HL-60/S4 treated with phorbol 12-myristate 13-acetate at 8.2 ng/mL for 4 days and 3 days (cell line): ENCODE measurements around the gene EEA1.

ENCODE experiments used
- in situ Hi-C: fragments of 300-500 bp; cut with MboI; formaldehyde crosslinking; loops from 2 replicates; pipeline ENCODE4 v1.15.0; 2022; ENCODE audit warnings: low sequenced_read_pairs

Gene EEA1

DNA sequence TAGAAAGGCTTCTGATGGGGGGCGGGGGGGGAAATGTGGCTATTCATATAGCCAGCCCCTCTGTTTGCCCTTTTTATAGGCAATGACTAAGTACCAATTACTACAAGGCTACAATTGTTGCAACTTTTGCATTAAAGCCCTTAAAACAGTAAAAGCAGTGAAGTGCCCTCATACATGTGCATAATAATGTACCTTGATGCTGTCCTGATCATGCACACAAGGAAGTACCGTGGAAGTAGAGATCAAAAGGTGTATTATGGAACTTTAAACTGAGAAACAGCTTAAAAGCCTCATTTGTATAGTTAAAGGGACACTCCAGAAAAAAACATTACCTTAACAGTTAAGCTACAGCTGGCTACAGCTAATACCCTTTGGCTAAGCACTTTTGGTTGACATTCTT lies 114.5 kb downstream of the EEA1 start:
- in situ Hi-C loops, result no loop called here

GRCh38 chr12:92810370-92810769 lies 118.7 kb downstream of the EEA1 start:
- in situ Hi-C loops, result no loop called here

GRCh38 chr12:92803903-92804302 lies 125.2 kb downstream of the EEA1 start:
- in situ Hi-C loops, result no loop called here

DNA sequence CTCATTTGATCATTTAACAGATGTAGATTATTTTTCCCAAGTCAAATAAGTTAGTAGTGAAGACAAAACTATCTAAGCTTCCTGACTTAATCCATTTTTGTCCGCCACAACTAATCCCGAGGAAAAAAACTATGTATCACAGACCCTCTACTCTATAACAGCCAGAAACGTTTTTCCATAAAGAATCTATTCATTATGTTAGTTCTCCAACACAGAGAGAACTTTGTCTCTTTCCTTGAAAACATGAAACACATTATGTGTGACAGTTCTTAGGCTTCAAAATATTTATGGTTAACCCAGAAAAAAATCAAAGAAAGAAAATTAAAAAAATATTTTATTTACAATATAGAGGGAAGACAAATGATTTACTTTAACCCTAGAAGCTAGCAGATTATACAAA lies 126.2 kb downstream of the EEA1 start:
- in situ Hi-C loops, result no loop called here

DNA sequence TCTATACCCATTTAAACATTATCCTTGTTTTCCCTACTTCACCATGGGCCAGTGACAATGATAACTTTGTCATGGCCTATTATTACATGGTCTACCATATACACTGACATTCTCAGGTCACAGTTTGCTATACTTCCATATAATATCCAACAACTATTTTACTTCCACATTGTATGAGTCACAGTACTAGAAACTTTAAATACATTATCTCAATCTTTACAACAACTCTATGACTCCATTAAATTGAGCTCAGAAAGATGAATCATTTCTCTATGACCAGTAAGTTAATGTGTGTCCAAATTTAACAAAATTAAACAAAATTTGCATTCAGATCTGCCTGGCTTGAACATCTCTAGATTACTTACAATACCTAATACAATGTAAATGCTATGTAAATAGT lies 132.4 kb downstream of the EEA1 start:
- in situ Hi-C loops, result loop anchor here (25.0 kb wide), 1 partner anchor 616 kb away; no protein-coding TSS in a partner anchor

DNA sequence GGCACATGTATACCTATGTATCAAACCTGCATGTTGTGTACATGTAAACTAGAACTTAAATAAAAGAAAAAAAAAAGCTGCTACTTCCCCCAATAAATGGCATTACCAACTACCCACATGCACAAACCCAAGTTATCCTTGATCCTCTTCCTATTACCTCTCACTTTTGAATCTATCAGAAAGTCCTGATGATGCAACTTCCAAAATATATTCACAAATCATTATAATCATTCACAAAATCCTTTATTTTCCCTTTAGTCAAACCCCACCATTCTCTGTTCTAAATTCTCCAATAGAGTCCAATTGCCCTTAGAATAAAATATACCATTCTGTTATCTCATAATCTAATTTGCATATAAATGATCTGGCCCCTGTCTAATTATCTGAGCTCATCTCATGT lies 134.3 kb downstream of the EEA1 start:
- in situ Hi-C loops, result loop anchor here (25.0 kb wide), 1 partner anchor 617 kb away; no protein-coding TSS in a partner anchor

GRCh38 chr12:92794356-92794755 lies 134.7 kb downstream of the EEA1 start:
- in situ Hi-C loops, result loop anchor here (25.0 kb wide), 1 partner anchor 618 kb away; no protein-coding TSS in a partner anchor

- in situ Hi-C loops, result loop anchor here (25.0 kb wide), 1 partner anchor 626 kb away; no protein-coding TSS in a partner anchor
Observed at GRCh38 chr12:92786045-92786444, 143.1 kb downstream of the EEA1 start.

GRCh38 chr12:92785563-92785950 lies 143.5 kb downstream of the EEA1 start:
- in situ Hi-C loops, result loop anchor here (25.0 kb wide), 1 partner anchor 627 kb away; no protein-coding TSS in a partner anchor

DNA sequence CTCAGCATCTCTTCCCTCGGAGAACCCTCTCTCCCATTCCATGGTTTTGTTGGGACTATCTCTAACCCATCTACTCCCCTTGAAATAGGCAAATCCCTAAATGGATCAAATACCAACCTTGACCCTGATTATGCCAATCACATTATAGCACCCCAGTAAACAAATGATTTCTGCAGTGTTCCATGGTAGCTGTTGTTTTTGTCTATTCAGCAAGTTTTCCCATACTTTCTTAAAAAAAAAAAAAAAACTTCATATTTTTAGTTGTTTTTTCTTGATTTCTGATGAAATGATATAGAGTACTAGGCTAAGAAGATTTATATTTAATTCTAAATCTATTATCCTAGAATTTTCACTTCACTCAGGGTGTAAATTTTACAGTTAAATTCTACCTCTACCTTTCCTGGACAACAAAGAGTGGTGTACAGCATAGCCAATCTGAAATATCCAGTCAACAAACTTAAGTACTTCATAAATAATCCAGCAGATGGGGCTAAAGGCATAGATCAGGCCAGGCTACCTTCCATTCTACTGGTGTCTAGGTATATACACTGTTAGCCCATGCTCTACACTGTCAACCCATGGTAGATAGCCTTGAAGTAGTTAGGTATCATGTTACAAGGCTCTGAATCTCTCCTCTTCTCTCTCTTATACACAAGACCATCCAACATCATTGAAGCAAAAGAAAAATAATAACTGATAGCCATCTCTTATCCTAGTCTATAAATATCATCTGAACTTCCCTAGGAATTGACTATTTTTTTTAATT lies 144.1 kb downstream of the EEA1 start:
- in situ Hi-C loops, result loop anchor here (25.0 kb wide), 1 partner anchor 627 kb away; no protein-coding TSS in a partner anchor

- in situ Hi-C loops, result loop anchor here (25.0 kb wide), 1 partner anchor 628 kb away; no protein-coding TSS in a partner anchor
Observed at GRCh38 chr12:92784356-92784755, 144.7 kb downstream of the EEA1 start.

- in situ Hi-C loops, result loop anchor here (25.0 kb wide), 1 partner anchor 632 kb away; no protein-coding TSS in a partner anchor
Observed at GRCh38 chr12:92779902-92780301, 149.2 kb downstream of the EEA1 start.

DNA sequence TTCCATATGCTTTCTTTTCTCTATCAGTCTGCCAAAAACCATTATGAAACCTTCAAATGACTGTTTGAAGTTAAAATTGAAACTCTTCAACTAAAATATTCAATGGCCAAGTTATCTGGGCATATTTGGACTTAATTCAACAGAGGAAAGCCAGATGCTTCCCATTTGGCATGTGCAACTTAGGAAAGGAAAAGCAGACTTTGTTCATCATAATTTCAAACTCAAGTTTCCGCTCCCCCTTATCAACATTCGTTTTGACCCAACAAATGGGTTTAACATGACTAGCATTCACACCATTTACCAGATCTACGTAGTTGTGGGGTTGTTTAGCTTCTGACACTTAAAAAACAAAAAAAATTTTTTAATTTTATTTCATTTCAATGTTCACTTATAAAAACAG lies 150.6 kb downstream of the EEA1 start:
- in situ Hi-C loops, result loop anchor here (25.0 kb wide), 1 partner anchor 634 kb away; no protein-coding TSS in a partner anchor

GRCh38 chr12:92775416-92775815 lies 153.7 kb downstream of the EEA1 start:
- in situ Hi-C loops, result loop anchor here (25.0 kb wide), 1 partner anchor 637 kb away; no protein-coding TSS in a partner anchor

DNA sequence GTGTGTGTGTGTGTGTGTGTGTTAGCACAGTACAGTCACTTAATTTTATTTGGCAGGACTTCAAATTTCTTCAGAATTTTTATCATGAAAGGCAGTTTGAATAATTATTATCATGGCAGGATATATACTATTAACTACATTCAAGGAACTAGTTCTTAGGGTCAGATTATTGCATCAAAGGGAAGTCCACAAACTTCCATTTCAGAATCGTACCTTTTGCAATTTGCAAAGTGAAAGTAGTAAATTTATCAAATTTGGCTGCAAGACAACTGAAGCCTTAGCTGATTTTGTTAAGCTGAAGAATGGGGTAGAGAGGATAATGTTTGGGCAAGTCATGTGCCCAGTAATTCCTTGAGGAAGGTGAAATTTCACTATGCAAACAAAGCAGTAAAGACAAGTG lies 158.1 kb downstream of the EEA1 start:
- in situ Hi-C loops, result no loop called here

- in situ Hi-C loops, result no loop called here
Observed at GRCh38 chr12:92769124-92769901, 159.8 kb downstream of the EEA1 start.

- in situ Hi-C loops, result no loop called here
Observed at GRCh38 chr12:92765871-92766270, 163.2 kb downstream of the EEA1 start.

DNA sequence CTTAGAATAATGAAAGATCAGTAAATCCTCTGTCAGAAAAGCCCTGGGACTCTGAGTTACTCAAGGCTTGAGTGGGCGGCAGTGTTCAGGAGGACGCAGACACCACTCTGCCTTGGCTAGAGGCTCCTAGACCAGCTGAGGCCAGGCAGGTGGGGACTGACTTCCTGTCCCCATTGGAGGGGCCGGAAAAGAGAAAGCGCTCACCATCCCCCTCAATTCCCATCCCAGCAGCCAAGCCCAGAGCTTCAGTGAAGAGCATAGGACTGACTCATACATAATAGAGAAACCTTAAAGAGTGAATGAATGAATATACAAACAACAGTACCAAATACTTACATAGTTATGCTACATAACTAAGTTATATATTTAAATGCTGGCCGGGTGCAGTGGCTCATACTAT lies 164.3 kb downstream of the EEA1 start:
- in situ Hi-C loops, result no loop called here

- in situ Hi-C loops, result no loop called here
Observed at GRCh38 chr12:92762773-92763172, 166.3 kb downstream of the EEA1 start.

DNA sequence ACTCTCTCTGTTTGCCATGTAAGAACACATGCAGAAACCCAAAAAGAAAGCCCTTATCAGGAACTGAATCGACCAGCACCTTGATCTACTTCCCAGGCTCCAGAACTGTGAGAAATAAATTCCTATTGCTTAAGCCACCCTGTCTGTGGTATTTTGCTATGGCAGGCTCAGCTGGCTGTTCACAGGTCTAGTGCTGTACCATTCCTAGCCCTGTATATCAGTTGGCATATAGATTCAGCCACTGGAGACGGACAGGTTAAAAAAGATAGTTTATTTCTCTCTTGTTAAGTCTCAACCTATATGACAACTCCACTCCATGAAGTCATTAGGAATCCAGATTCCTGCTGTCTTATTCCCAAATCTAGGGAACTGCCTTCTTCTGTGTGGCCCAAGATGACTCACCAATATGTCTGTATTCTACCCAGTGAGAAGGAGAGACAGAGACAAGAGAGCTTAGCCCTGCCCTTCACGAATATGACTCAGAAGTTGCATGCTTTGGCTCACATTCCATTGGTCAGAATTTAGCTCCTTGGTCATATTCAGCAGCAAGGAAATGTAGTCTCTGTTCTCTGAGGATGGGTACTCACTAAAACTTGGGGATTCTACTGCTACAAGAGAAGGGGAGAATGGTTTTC lies 169.3 kb downstream of the EEA1 start:
- in situ Hi-C loops, result no loop called here

DNA sequence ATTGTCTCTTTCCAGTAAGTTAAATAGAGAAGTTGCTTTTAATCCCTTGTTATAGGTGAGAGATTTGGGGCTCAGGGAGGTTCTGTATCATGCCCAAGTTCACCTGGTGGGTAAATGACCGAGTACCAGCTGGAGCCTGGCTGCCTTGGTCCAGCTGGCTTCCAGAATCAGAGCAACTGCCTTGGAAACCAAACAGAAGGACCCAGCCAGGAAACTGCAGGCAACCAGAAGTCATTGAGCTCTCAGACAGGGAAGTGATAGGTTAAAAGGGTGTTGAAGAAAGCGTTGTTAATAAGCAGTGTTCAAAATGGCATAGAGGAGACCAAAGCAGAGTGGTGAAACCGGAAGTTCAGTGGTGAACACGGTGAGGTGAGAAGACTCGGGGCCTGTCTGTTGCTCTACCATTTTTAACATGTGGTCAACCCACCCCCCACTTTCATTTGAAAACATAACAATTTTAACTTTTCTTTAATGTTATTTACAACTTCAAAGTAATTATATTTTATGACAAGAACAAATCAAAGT lies 171.4 kb downstream of the EEA1 start:
- in situ Hi-C loops, result no loop called here
